ENCODE results near the gene NUTM1.

NUTM1 gene

GRCh38 chr15:34324933-34325332 lies 18.2 kb upstream of the NUTM1 start:
- H3K36me3 ChIP-seq (ENCODE audit: insufficient read depth): no peaks in the 10 kb centered on the region
- no peaks in the 10 kb centered on the region for H3K4me1 ChIP-seq (ENCODE audit: low read depth, poor library complexity, severe bottlenecking)
- H3K27me3 ChIP-seq (ENCODE audit: insufficient read depth, low read depth): no peaks in the 10 kb centered on the region
- H3K27ac ChIP-seq: no peak overlapping the region
- H3K4me3 ChIP-seq (IDR thresholded peaks at IDR 0.05; ENCODE audit: insufficient read depth, low read depth, low read length): no peak overlapping the region
- no peak for TF ChIP-seq CTCF (conservative IDR thresholded peaks at IDR 0.05; ENCODE audit: low read depth, low read length)
- H2AFZ ChIP-seq (ENCODE audit: low read depth): no peak overlapping the region
- H4K20me1 ChIP-seq (ENCODE audit: insufficient read depth): no peaks in the 10 kb centered on the region
- H3K4me2 ChIP-seq: no peak overlapping the region
- H3K9ac ChIP-seq: no peak overlapping the region
- no peaks in the 10 kb centered on the region for H3K79me2 ChIP-seq (ENCODE audit: insufficient read depth, low read depth)

GRCh38 chr15:34325368-34325767 lies 17.7 kb upstream of the NUTM1 start:
- no peak overlapping the region for H3K9ac ChIP-seq
- no peaks in the 10 kb centered on the region for H4K20me1 ChIP-seq (ENCODE audit: insufficient read depth)
- no peak for TF ChIP-seq CTCF (conservative IDR thresholded peaks at IDR 0.05; ENCODE audit: low read depth, low read length)
- H3K27ac ChIP-seq: no peak overlapping the region
- no peaks in the 10 kb centered on the region for H3K27me3 ChIP-seq (ENCODE audit: insufficient read depth, low read depth)
- H3K36me3 ChIP-seq (ENCODE audit: insufficient read depth): no peaks in the 10 kb centered on the region
- no peak overlapping the region for H3K4me3 ChIP-seq (IDR thresholded peaks at IDR 0.05; ENCODE audit: insufficient read depth, low read depth, low read length)
- H3K4me2 ChIP-seq: no peak overlapping the region
- H2AFZ ChIP-seq (ENCODE audit: low read depth): no peak overlapping the region
- no peaks in the 10 kb centered on the region for H3K79me2 ChIP-seq (ENCODE audit: insufficient read depth, low read depth)
- H3K4me1 ChIP-seq (ENCODE audit: low read depth, poor library complexity, severe bottlenecking): no peaks in the 10 kb centered on the region

- Histone ChIP-seq H3K4me1 (ENCODE audit: low read depth, poor library complexity, severe bottlenecking) (no peaks in the 10 kb centered on the region), H4K20me1 (ENCODE audit: insufficient read depth) (no peaks in the 10 kb centered on the region), H3K36me3 (ENCODE audit: insufficient read depth) (no peaks in the 10 kb centered on the region), H3K4me3 (IDR thresholded peaks at IDR 0.05; ENCODE audit: insufficient read depth, low read depth, low read length) (no peak overlapping the region), H3K4me2 (no peak overlapping the region), H3K27ac (no peak overlapping the region), H3K27me3 (ENCODE audit: insufficient read depth, low read depth) (no peaks in the 10 kb centered on the region), H3K79me2 (ENCODE audit: insufficient read depth, low read depth) (no peaks in the 10 kb centered on the region), H3K9ac (no peak overlapping the region), H2AFZ (ENCODE audit: low read depth) (no peak overlapping the region)
- no peak for TF ChIP-seq CTCF (conservative IDR thresholded peaks at IDR 0.05; ENCODE audit: low read depth, low read length)
These were observed 15.2 kb upstream of the NUTM1 start for GRCh38 chr15:34327906-34328305.

GRCh38 chr15:34329006-34329405 lies 14.1 kb upstream of the NUTM1 start:
- H3K4me1 ChIP-seq (ENCODE audit: low read depth, poor library complexity, severe bottlenecking): no peaks in the 10 kb centered on the region
- H3K27ac ChIP-seq: no peak overlapping the region
- H3K4me2 ChIP-seq: no peak overlapping the region
- H2AFZ ChIP-seq (ENCODE audit: low read depth): no peak overlapping the region
- no peaks in the 10 kb centered on the region for H3K27me3 ChIP-seq (ENCODE audit: insufficient read depth, low read depth)
- no peaks in the 10 kb centered on the region for H3K36me3 ChIP-seq (ENCODE audit: insufficient read depth)
- H4K20me1 ChIP-seq (ENCODE audit: insufficient read depth): no peaks in the 10 kb centered on the region
- no peaks in the 10 kb centered on the region for H3K79me2 ChIP-seq (ENCODE audit: insufficient read depth, low read depth)
- H3K9ac ChIP-seq: no peak overlapping the region
- no peak for TF ChIP-seq CTCF (conservative IDR thresholded peaks at IDR 0.05; ENCODE audit: low read depth, low read length)
- no peak overlapping the region for H3K4me3 ChIP-seq (IDR thresholded peaks at IDR 0.05; ENCODE audit: insufficient read depth, low read depth, low read length)

GRCh38 chr15:34330279-34330678 lies 12.8 kb upstream of the NUTM1 start:
- no peak overlapping the region for H3K4me3 ChIP-seq (IDR thresholded peaks at IDR 0.05; ENCODE audit: insufficient read depth, low read depth, low read length)
- no peak overlapping the region for H3K27ac ChIP-seq
- H3K79me2 ChIP-seq (ENCODE audit: insufficient read depth, low read depth): no peaks in the 10 kb centered on the region
- H3K4me2 ChIP-seq: no peak overlapping the region
- no peak overlapping the region for H3K9ac ChIP-seq
- no peaks in the 10 kb centered on the region for H3K4me1 ChIP-seq (ENCODE audit: low read depth, poor library complexity, severe bottlenecking)
- H3K36me3 ChIP-seq (ENCODE audit: insufficient read depth): no peaks in the 10 kb centered on the region
- H3K27me3 ChIP-seq (ENCODE audit: insufficient read depth, low read depth): no peaks in the 10 kb centered on the region
- H2AFZ ChIP-seq (ENCODE audit: low read depth): no peak overlapping the region
- no peaks in the 10 kb centered on the region for H4K20me1 ChIP-seq (ENCODE audit: insufficient read depth)
- no peak for TF ChIP-seq CTCF (conservative IDR thresholded peaks at IDR 0.05; ENCODE audit: low read depth, low read length)

Measured in KMS-11 (cell line).